Measurements from ENCODE around the gene PRRT1.
A peak's percentile ranks its signal among the peaks of the same experiment; 100 is the strongest.

The PRRT1 gene

DNA sequence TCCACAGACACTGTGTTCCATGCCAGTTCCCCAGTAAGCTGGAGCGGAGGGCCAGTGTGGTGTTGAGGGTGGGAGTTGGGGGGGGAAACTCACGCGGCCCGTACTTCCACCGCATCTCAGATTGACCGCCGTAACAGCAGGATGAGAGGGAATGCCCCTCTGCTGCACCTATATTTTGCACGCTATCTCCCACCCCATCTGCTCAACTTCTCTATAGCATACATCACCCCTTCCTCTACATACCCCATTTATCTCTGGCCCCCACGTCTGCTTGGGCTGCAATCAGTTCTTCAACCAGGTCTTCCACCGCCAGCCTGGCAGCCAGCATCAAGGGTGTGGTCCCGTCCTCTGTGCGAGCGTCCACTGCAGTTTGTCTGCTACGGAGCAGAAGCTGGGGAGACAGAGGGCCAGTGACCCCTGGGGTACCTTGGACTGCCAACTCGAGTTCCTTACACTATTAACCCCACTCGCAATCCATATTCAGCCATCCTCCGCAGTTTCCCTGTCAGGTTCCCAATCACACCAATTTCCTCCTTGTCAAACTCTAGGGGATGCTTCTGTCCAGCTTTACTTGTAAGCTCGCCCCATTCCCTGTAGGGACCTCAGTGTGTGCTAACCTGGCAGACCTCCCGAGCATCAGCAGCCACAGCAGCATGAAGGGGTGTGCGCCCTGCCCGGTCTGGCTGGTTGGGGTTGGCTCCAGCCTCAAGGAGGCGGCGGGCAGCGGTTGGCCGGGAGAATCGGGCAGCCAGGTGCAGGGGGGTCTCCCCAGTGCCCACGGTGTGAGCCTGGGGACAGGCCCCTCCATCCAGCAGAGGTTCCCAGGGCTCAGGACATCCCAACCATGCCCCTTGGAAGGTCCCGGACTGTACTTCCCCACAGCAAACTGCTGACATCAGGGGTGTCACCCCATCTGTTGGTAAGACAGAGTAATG lies 45.2 kb upstream of the PRRT1 start:
- TF ChIP-seq RAD21 (IDR thresholded peaks at IDR 0.05; ENCODE audit: low read depth) (no peak), TAF1 (IDR thresholded peaks at IDR 0.05; ENCODE audit: low read depth) (no peak), EP300 (IDR thresholded peaks at IDR 0.05; ENCODE audit: borderline replicate concordance) (no peak), MAX (IDR thresholded peaks at IDR 0.05) (no peak), TCF12 (IDR thresholded peaks at IDR 0.05; ENCODE audit: low read depth) (no peak), TEAD4 (IDR thresholded peaks at IDR 0.05) (no peak), ZBTB7A (IDR thresholded peaks at IDR 0.05; ENCODE audit: low read depth) (no peak), FOXM1 (IDR thresholded peaks at IDR 0.05; ENCODE audit: borderline replicate concordance, low read depth) (no peak), YY1 (IDR thresholded peaks at IDR 0.05; ENCODE audit: low read depth) (no peak), CREB1 (IDR thresholded peaks at IDR 0.05; ENCODE audit: low read depth) (no peak), CEBPB (IDR thresholded peaks at IDR 0.05) (no peak)
- TF ChIP-seq, protein P1, sequence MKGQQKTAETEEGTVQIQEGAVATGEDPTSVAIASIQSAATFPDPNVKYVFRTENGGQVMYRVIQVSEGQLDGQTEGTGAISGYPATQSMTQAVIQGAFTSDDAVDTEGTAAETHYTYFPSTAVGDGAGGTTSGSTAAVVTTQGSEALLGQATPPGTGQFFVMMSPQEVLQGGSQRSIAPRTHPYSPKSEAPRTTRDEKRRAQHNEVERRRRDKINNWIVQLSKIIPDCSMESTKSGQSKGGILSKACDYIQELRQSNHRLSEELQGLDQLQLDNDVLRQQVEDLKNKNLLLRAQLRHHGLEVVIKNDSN (IDR thresholded peaks at IDR 0.05), result no peak

DNA sequence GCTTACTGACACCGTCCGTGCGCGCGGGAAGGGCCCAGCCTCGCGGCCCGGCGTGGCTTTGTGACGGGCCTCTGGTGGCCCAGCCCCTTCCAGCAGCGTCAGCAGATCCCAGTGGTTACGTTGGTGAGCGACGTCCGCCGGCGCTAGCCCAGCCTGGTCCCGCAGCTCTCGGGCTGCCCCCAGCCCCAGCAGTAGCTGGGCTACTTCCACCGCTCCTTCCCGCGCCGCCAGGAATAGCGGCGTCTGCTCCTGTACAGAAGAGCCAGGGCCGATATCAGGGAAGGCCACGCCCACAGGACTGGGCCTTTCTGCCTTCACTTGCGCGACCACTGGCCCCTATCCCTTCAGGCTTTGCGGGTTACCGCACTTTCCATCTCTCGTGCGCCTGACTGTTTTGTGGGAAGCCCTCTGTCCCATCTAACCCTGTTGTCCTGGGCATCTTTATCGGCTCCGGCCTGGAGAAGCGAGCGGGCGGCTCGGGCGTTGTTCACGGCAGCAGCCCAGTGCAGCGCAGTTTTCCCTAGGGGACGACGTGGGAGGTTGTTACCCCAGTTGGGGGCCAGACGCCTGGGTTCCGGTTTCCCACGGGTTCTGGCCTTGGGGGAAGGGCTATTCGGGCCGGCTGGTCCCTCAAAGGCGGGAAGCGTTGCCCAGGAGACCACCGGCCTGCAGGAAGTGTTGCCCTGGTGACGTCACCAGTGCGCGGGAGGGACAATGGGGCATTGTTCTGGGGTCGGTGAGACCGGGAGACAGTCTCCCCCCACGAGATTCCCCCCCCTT lies 44.4 kb upstream of the PRRT1 start:
- 0 out of 2 replicates have a peak, but pooled peaks have one; percentile 18 for TF ChIP-seq ZBTB7A (IDR thresholded peaks at IDR 0.05; ENCODE audit: low read depth)
- TF ChIP-seq, protein P1 (IDR thresholded peaks at IDR 0.05), result no peak
- TF ChIP-seq MAX (IDR thresholded peaks at IDR 0.05), result peak; percentile 90
- no peak for TF ChIP-seq TEAD4 (IDR thresholded peaks at IDR 0.05)
- peak; percentile 53; the same call in 1 of the 2 replicates for TF ChIP-seq TAF1 (IDR thresholded peaks at IDR 0.05; ENCODE audit: low read depth)
- peak; percentile 88 for TF ChIP-seq CREB1 (IDR thresholded peaks at IDR 0.05; ENCODE audit: low read depth)

DNA sequence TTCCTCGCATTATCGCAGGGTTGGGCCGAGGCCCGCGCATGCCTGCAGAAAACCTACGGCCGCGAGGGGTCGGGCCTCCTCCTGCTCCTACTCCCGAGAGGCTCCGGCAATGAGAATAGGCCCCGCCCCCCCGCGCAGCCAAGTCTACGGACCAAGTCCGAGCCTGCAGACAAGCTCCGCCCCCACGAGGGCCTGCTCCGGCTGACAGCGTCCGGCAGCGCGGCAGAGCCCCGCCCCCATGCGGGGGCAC lies 43.8 kb upstream of the PRRT1 start:
- no peak for TF ChIP-seq CEBPB (IDR thresholded peaks at IDR 0.05)
- TF ChIP-seq CREB1 (IDR thresholded peaks at IDR 0.05; ENCODE audit: low read depth), result no peak
- TF ChIP-seq FOXM1 (IDR thresholded peaks at IDR 0.05; ENCODE audit: borderline replicate concordance, low read depth), result no peak
- peak; percentile 82; the same call in 1 of the 2 replicates for TF ChIP-seq EGR1 (IDR thresholded peaks at IDR 0.05)
- TF ChIP-seq RAD21 (IDR thresholded peaks at IDR 0.05; ENCODE audit: low read depth), result no peak
- TF ChIP-seq TAF1 (IDR thresholded peaks at IDR 0.05; ENCODE audit: low read depth), result no peak
- no peak for TF ChIP-seq EP300 (IDR thresholded peaks at IDR 0.05; ENCODE audit: borderline replicate concordance)
- TF ChIP-seq NFIC (IDR thresholded peaks at IDR 0.05), result no peak

- TF ChIP-seq CEBPB (IDR thresholded peaks at IDR 0.05) (no peak), NFIC (IDR thresholded peaks at IDR 0.05) (no peak), MAX (IDR thresholded peaks at IDR 0.05) (no peak), FOXM1 (IDR thresholded peaks at IDR 0.05; ENCODE audit: borderline replicate concordance, low read depth) (no peak), TEAD4 (IDR thresholded peaks at IDR 0.05) (peak; percentile 59; the same call in 1 of the 2 replicates), YY1 (IDR thresholded peaks at IDR 0.05; ENCODE audit: low read depth) (no peak; the same call in 1 of the 2 replicates), TAF1 (IDR thresholded peaks at IDR 0.05; ENCODE audit: low read depth) (no peak)
Observed at GRCh38 chr6:32194825-32195651, 43.3 kb upstream of the PRRT1 start.

DNA sequence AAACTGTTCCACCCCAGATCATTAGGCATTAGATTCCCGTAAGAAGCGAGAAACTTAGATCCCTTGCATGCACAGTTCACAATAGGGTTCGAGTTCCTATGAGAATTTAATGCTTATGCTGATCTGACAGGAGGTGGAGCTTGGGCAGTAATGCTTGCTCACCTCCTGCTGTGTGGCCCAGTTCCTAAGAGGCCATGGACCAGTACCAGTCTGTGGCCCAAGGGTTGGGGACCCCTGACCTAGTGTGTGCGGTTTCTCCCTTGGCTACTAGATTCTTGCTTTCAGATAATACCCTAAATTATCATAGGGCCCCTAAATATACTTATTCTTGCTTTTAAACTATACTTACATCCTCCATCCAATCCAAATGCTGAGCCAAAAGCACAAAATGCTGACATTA lies 42.6 kb upstream of the PRRT1 start:
- TF ChIP-seq FOXM1 (IDR thresholded peaks at IDR 0.05; ENCODE audit: borderline replicate concordance, low read depth) (no peak), MAX (IDR thresholded peaks at IDR 0.05) (no peak), EP300 (IDR thresholded peaks at IDR 0.05; ENCODE audit: borderline replicate concordance) (no peak), TEAD4 (IDR thresholded peaks at IDR 0.05) (no peak)

DNA sequence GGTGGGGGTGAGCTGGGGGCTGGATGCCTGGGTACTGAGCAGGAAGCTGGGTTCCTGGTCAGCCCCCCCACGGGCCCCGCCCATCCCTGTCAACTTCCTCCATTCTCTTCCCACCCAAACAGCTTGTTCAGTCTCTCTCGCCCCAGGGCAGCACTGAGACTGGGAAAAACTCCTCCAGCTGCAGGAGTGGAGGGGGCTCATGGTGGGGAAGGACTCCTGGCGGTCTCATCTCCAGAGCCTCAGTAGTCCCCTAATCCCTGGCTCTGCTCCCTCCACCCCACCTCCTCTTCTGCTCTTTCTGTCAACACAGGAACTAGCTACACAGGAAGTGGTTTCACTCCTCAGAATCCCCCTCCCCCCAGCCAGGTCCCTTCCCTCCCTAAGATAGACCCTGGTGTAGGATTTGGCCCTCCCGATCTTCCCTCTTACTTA lies 40.9 kb upstream of the PRRT1 start, which contains the start of gene GPSM3:
Gene GPSM3, minus strand, starts transcription at position 36 of the 432 bp plus-strand sequence. CDS start 130 bp downstream, outside the sequence.
- no peak for TF ChIP-seq FOXM1 (IDR thresholded peaks at IDR 0.05; ENCODE audit: borderline replicate concordance, low read depth)

GRCh38 chr6:32191696-32192607 lies 40.2 kb upstream of the PRRT1 start:
- TF ChIP-seq TCF12 (IDR thresholded peaks at IDR 0.05; ENCODE audit: low read depth), result no peak
- TF ChIP-seq EGR1 (IDR thresholded peaks at IDR 0.05), result no peak
- no peak for TF ChIP-seq CEBPB (IDR thresholded peaks at IDR 0.05)
- no peak for TF ChIP-seq ZBTB7A (IDR thresholded peaks at IDR 0.05; ENCODE audit: low read depth)
- no peak for TF ChIP-seq YY1 (IDR thresholded peaks at IDR 0.05; ENCODE audit: low read depth)
